Testis (tissue), 2 donors: ENCODE measurements around the gene PTPN9.

Source experiments
- CTCF ChIP-seq, 3 experiments: fragments of 450-650 bp in 2 of 3; fragments of 200-600 bp in 1 of 3; sonication (generic) in 1 of 3; IDR thresholded peaks; one replicate each; pipeline ENCODE4 v1.5.1; 2016 to 2019; ENCODE audit warnings: antibody characterized with exemption in 3 of 3, mild to moderate bottlenecking in 2 of 3, moderate library complexity in 1 of 3
- POLR2A ChIP-seq: fragments of 450-650 bp; IDR thresholded peaks from one replicate; pipeline ENCODE4 v1.6.1; 2017; ENCODE audit warnings: antibody characterized with exemption, mild to moderate bottlenecking, moderate library complexity

DNA sequence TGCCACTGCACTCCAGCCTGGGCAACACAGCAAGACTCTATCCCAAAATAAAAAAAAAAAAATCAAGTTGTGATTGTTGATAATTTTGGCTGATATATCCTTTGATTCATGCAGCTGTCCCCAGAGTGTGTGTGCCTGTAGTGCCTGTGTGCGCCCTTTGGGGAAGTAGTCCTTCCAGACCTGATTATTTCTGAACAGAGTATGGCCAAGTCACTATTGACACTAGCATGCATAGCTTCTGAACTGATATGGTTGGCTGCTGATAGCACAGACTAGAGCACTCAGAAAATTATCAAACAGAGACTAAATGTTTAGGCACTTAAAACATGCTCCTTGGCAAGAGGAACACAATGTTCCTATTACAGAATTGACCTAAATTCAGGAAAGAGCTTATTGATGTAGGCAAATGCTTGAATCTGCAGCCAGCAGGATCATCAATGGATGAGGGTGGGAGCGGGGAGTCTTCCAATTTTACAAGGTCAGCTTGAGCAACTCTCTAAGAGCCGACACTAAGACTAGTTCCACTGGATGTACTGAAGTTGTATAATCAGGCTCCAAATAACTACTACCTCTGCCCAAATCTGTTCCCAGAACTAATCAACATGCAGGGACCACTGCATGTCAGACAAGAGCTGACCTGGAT lies 17.7 kb upstream of the PTPN9 start:
- no peak for TF ChIP-seq POLR2A
- no peak for TF ChIP-seq CTCF (IDR thresholded peaks at IDR 0.05)
